GM23248 (cell line): Measurements from ENCODE around the gene PGBD5.

Experiments
- EZH2 ChIP-seq: fragments of 200-600 bp; sonication (generic); IDR thresholded peaks from 2 replicates; pipeline ENCODE4 v1.6.1; 2018; ENCODE audit warnings: antibody characterized with exemption, mild to moderate bottlenecking; ENCODE audit not compliant: insufficient read depth, poor library complexity, severe bottlenecking
- EZH2phosphoT487 ChIP-seq: fragments of 200-600 bp; sonication (generic); IDR thresholded peaks from 2 replicates; pipeline ENCODE4 v1.6.1; 2018; ENCODE audit warnings: antibody characterized with exemption, moderate library complexity, mild to moderate bottlenecking, low read depth; ENCODE audit not compliant: insufficient read depth

- TF ChIP-seq EZH2: no peak
- TF ChIP-seq EZH2phosphoT487: no peak
These were observed 145.2 kb downstream of the PGBD5 start for GRCh38 chr1:230280906-230281413.
